Ovary (tissue), 9 donors: ENCODE results near the gene F10. TPM values are rescaled to one million over a fixed set of nuclear protein-coding genes. Genes with fewer than 3 reads are reported as not detected.

ENCODE experiments used
- DNase-seq, 5 donors: peaks; one replicate each; pipeline ENCODE4 v3.0.0-alpha.2; 2019 to 2020
- H3K27ac ChIP-seq, 2 donors: fragments of 200-600 bp; one replicate each; pipeline versions ENCODE4 v1.5.1 to v1.8.0; 2019 to 2022
- H3K27me3 ChIP-seq: fragments of 200-600 bp; one replicate; pipeline ENCODE4 v1.8.0; 2022
- H3K36me3 ChIP-seq: fragments of 200-600 bp; sonication (generic); one replicate; pipeline ENCODE4 v1.5.1; 2019
- H3K4me1 ChIP-seq: one replicate; pipeline ENCODE4 v1.8.1; 2013; ENCODE audit warnings: mild to moderate bottlenecking, moderate library complexity; ENCODE audit not compliant: insufficient read depth
- H3K4me3 ChIP-seq: fragments of 200-600 bp; sonication (generic); one replicate; pipeline ENCODE4 v1.5.1; 2017
- H3K9me3 ChIP-seq, 2 donors: fragments of 200-600 bp in 1 of 2; sonication (generic) in 1 of 2; one replicate each; pipeline versions ENCODE4 v1.5.1 to v1.8.1; 2013 to 2019; ENCODE audit warnings: mild to moderate bottlenecking in 1 of 2, moderate library complexity in 1 of 2
- EP300 ChIP-seq: sonication (generic); formaldehyde crosslinking; IDR thresholded peaks from one replicate; pipeline ENCODE4 v1.6.1; 2017; ENCODE audit warnings: antibody characterized with exemption
- POLR2A ChIP-seq: fragments of 450-650 bp; IDR thresholded peaks from one replicate; pipeline ENCODE4 v1.6.1; 2017; ENCODE audit warnings: antibody characterized with exemption, mild to moderate bottlenecking, moderate library complexity
- WGBS, 3 donors: extraction: QIAGEN DNeasy Blood & Tissue Kit in 1 of 3; methylation state at CpG; one replicate each; pipeline versions ENCODE4 v1.1.5 to v1.1.7; 2013 to 2017; 5-methylcytosine and 5-hydroxymethylcytosine counted together
- intact Hi-C, 4 donors: fragments of 100-400 bp; cut with DNase I; formaldehyde crosslinking; loops; one replicate each; pipeline versions ENCODE4 v1.11.0 to v1.15.1; 2022 to 2023
- polyA plus RNA-seq, 2 donors: library from polyadenylated mRNA; stranded (reverse); fragments of 200-250 nt in 1 of 2; fragments of 350-450 nt in 1 of 2; fragmentation: Illumina TruSeq in 1 of 2; extraction: RNeasy Lipid Tissue Mini Kit (QIAGEN cat#74804) in 1 of 2; gene quantifications; one replicate each; pipeline ENCODE4 v1.2.3, GENCODE V29; 2013 to 2014
- total RNA-seq, 7 donors: library from RNA; depleted of rRNA in 2 of 7; stranded (reverse); fragments of >200 nt in 2 of 7; fragmentation: NEBNext Ultra II Directional in 3 of 7; extraction: Animal tissue kit (Norgen Biotek cat#: 25700) in 3 of 7; gene quantifications; one replicate each; pipeline versions ENCODE4 v1.1.0 to v1.2.4, GENCODE V29; 2016 to 2023
- TF ChIP-seq, protein P1 (sequence below), 3 donors: fragments of 450-650 bp in 2 of 3; fragments of 200-600 bp in 1 of 3; IDR thresholded peaks; one replicate each; pipeline versions ENCODE4 v1.5.1 to v1.8.0; 2016 to 2022; ENCODE audit warnings: antibody characterized with exemption in 3 of 3, mild to moderate bottlenecking in 1 of 3
- donor health status: DM: no; HTN: no; CAD: no; lungs with moderate emphysema.
- donor health status: DM: no; HTN: no; CAD: no.
- donor health status: Bipolar disorder and iron deficiency.
- donor health status: DM: yes; HTN: yes; CAD: no.
- donor health status: DM: no; HTN: no; CAD: no.
- donor health status: DM: yes; HTN: yes; CAD: no.

The F10 gene
- total and polyA plus RNA-seq, 9 donors = 13.8 to 41.7 (median 28.3) TPM

DNA sequence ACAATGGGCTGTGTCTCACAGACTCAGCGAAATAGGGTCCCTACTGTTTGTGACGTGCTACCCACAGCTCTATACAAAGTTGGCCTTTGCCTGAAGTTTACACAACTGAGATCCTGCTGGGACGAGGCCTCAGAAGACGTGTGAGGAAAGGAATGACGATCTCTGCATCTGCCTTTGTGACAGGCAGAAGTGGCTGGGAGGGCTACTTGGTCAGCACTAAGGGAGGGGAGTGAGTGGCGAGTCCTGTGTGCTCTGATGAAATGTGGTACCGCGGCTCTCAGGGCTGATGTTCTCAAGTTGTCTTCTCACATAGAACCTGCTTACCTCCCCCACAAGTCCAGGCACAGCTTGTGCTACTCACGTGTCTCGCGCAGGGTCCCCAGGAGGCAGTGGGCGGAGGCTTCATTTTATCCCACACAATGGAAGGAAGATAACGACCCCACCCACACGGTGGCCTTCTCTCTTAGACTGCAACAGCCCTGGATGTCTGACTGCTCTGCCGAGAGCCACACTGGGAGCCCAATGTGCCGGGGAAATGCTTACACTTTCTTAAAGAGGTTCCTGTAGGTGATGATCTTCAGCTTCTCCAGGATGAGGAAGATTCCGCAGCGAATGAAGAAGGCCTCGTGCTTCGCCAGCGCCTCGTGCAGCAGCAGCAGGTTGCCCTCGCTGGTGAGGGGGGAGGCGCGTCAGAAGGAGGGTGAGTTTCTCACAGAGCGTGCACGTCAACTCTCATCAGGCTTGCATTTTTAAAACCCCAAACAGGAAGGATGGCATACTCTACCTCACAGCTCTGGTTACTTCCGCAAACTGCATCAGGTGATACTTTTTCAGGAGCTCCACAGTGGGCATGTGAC lies 57.0 kb downstream of the F10 start:
- H3K9me3 ChIP-seq = no peaks in the 10 kb centered on the region
- H3K4me3 ChIP-seq = no peak overlapping the region
- H3K36me3 ChIP-seq = no peaks in the 10 kb centered on the region
- no peak for DNase-seq
- 84 to 86% (median 85%) methylated on average over 28 of the region's 28 CpGs for WGBS, 3 donors
- H3K27ac ChIP-seq = no peak overlapping the region
- intact Hi-C loops = no loop called here
- no peaks in the 10 kb centered on the region for H3K27me3 ChIP-seq
- H3K4me1 ChIP-seq = no peaks in the 10 kb centered on the region
- TF ChIP-seq EP300 (no peak), POLR2A (no peak)
- TF ChIP-seq, protein P1, sequence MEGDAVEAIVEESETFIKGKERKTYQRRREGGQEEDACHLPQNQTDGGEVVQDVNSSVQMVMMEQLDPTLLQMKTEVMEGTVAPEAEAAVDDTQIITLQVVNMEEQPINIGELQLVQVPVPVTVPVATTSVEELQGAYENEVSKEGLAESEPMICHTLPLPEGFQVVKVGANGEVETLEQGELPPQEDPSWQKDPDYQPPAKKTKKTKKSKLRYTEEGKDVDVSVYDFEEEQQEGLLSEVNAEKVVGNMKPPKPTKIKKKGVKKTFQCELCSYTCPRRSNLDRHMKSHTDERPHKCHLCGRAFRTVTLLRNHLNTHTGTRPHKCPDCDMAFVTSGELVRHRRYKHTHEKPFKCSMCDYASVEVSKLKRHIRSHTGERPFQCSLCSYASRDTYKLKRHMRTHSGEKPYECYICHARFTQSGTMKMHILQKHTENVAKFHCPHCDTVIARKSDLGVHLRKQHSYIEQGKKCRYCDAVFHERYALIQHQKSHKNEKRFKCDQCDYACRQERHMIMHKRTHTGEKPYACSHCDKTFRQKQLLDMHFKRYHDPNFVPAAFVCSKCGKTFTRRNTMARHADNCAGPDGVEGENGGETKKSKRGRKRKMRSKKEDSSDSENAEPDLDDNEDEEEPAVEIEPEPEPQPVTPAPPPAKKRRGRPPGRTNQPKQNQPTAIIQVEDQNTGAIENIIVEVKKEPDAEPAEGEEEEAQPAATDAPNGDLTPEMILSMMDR (IDR thresholded peaks at IDR 0.05) = no peak

DNA sequence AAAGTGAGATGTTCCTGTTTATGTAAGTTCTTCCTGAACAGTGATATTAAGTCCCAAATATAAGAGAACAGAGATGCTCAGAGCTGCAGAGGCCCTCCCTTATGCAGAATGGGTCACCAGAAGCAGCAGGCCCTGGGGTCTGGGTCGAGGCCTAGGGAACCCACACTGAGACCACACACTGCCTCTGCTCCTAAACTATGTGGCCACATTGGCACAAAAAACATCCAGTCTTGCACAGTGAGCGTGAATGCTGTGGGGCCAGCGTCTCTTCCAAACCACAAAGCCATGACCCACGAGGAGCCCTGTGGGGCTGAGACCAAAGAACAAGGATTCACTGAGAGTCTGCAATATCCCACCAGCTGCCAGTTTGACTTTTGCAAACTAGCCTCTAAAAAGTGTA lies 59.4 kb downstream of the F10 start:
- TF ChIP-seq EP300 (no peak), POLR2A (no peak)
- TF ChIP-seq, protein P1 (IDR thresholded peaks at IDR 0.05) = no peak

DNA sequence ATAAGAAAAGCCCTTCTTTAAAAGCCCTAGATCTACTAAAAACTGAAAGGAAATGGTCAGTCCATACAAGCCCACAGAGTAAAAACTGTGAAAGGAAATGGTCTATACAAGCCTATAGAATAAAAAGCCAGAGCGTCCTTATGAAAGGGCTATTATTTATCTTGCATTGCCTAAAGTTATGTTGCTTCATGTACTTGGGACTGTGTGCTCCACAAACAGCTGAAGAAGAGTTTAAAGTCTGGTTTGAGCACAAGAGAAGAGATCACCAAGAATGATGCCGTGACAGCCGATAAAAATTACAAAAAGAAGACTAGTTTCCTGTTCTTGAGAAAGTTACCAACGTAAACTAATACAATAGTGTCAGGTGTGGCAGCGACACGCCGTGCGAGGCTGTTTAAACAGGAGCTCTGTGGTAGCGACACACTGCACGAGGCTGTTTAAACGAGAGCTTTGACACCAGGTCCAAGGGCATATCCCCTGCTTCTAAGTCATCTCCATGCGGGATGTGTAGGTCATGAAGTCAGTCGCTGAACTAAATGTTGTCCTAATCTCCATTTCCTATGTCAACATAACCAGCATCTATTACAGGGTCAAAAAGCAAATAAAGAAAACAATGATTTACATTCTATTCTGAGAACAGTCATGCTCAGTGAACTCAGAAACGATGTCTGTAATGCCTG lies 61.0 kb downstream of the F10 start:
- H3K9me3 ChIP-seq = no peaks in the 10 kb centered on the region
- H3K27me3 ChIP-seq = no peaks in the 10 kb centered on the region
- no peak overlapping the region for H3K4me3 ChIP-seq
- no peaks in the 10 kb centered on the region for H3K4me1 ChIP-seq
- DNase-seq = no peak
- H3K27ac ChIP-seq = no peak overlapping the region
- H3K36me3 ChIP-seq = no peaks in the 10 kb centered on the region
- 89 to 92% (median 89%) methylated on average over 14 of the region's 14 CpGs for WGBS, 3 donors
- no peak for TF ChIP-seq EP300
- TF ChIP-seq POLR2A = no peak
- TF ChIP-seq, protein P1 (IDR thresholded peaks at IDR 0.05) = no peak
- intact Hi-C loops = no loop called here

More for the DNA sequence above, 59.4 kb downstream of the F10 start:
- DNase-seq = no peak
- no peaks in the 10 kb centered on the region for H3K36me3 ChIP-seq
- H3K27me3 ChIP-seq = no peaks in the 10 kb centered on the region
- WGBS, 3 donors = 79 to 84% (median 82%) methylated on average over 4 of the region's 4 CpGs
- H3K4me1 ChIP-seq = no peaks in the 10 kb centered on the region
- intact Hi-C loops = no loop called here
- no peak overlapping the region for H3K4me3 ChIP-seq
- H3K9me3 ChIP-seq = no peaks in the 10 kb centered on the region
- no peak overlapping the region for H3K27ac ChIP-seq

DNA sequence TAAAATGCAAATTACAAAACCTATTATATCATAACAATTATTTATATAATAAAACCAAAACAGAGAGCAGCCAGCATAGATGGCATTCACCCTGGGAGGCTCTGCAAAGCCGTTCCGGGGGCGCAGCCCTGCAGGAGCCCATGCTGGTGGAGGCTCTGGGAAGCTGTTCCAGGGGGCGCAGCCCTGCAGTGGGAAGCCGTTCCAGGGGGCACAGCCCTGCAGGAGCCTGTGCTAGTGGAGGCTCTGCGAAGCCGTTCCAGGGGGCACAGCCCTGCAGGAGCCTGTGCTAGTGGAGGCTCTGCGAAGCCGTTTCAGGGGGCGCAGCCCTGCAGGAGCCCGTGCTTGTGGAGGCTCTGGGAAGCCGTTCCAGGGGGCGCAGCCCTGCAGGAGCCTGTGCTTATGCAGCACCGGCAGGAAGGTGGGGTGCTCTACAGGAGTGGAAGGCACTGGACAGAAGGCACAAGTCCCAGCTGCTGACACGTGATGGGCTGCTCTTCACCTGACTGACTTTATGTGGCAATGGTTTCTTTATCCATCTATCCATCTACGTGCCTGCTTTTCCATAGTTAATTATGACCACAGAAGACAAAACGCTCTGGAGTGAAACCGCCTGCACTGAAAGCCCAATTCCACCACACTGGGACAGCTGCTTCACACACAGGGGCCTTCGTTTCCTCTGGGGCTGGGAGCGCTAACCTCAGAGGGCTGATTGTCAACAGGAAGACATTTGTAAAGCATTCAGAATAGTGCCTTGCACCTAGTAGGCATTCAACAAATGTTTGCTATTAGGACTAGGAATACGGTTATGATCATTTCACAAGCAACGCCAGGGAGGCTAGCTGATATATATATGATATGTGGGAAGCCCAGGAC lies 62.2 kb downstream of the F10 start:
- H3K4me1 ChIP-seq = no peaks in the 10 kb centered on the region
- no peak overlapping the region for H3K27ac ChIP-seq
- no peaks in the 10 kb centered on the region for H3K36me3 ChIP-seq
- 85 to 90% (median 87%) methylated on average over 22 of the region's 22 CpGs for WGBS, 3 donors
- TF ChIP-seq POLR2A = no peak
- TF ChIP-seq EP300 = no peak
- TF ChIP-seq, protein P1 (IDR thresholded peaks at IDR 0.05) = no peak
- intact Hi-C loops = no loop called here
- H3K4me3 ChIP-seq = no peak overlapping the region
- H3K27me3 ChIP-seq = no peaks in the 10 kb centered on the region
- no peak for DNase-seq
- no peaks in the 10 kb centered on the region for H3K9me3 ChIP-seq
